GM12892 (cell line): ENCODE results near the gene ZCCHC13.
A peak's percentile ranks its signal among the peaks of the same experiment; 100 is the strongest.
"Not testable (repeated sequence)": the region's sequence is repeated elsewhere in the genome, so short reads cannot be mapped to it uniquely, and the experiment has no call there.

Source experiments
- DNase-seq: peaks from one replicate; pipeline ENCODE4 v3.0.0; 2011; ENCODE audit not compliant: insufficient read length
- FAIRE-seq: peaks from 2 replicates; lab custom pipeline; 2011; peaks lifted over from hg19 to GRCh38; lab: Jason Lieb, UNC
- POLR2A ChIP-seq: IDR thresholded peaks from 2 replicates; pipeline ENCODE4 v1.6.1; 2011; ENCODE audit warnings: low read depth, low read length, control low read depth
- POLR2AphosphoS5 ChIP-seq: IDR thresholded peaks from 2 replicates; pipeline ENCODE4 v1.6.1; 2011; ENCODE audit warnings: low read depth, low read length, control low read depth
- TAF1 ChIP-seq: IDR thresholded peaks from 2 replicates; pipeline ENCODE4 v1.6.1; 2011; ENCODE audit warnings: low read depth, mild to moderate bottlenecking, control low read depth, low read length, borderline replicate concordance

ZCCHC13 gene

GRCh38 chrX:74286950-74287740 is 16.8 kb upstream of the ZCCHC13 start:
- FAIRE-seq: no peak
- TF ChIP-seq TAF1 (no peak), POLR2A (no peak), POLR2AphosphoS5 (no peak)
- DNase-seq: no peak

GRCh38 chrX:74291577-74291963 is 12.4 kb upstream of the ZCCHC13 start:
- DNase-seq: no peak
- TF ChIP-seq POLR2AphosphoS5 (no peak), POLR2A (no peak), TAF1 (no peak)
- peak; percentile 67 for FAIRE-seq

- DNase-seq: peak; percentile 33
- FAIRE-seq: peak; percentile 84
- TF ChIP-seq POLR2AphosphoS5 (peak; percentile 52), TAF1 (peak; percentile 57; the same call in 1 of the 2 replicates), POLR2A (no peak; the same call in 1 of the 2 replicates)
Observed at GRCh38 chrX:74291964-74292807, 11.8 kb upstream of the ZCCHC13 start.

- DNase-seq (no peak), FAIRE-seq (no peak)
Observed at GRCh38 chrX:74292808-74293123, 11.2 kb upstream of the ZCCHC13 start.

GRCh38 chrX:74293343-74293946 is 10.5 kb upstream of the ZCCHC13 start:
- TF ChIP-seq POLR2AphosphoS5 (no peak), TAF1 (no peak), POLR2A (no peak)
- FAIRE-seq (peak; percentile 24), DNase-seq (peak; percentile 27)

More at GRCh38 chrX:74292808-74293123, 11.2 kb upstream of the ZCCHC13 start:
- no peak for TF ChIP-seq POLR2AphosphoS5
- no peak for TF ChIP-seq TAF1
- TF ChIP-seq POLR2A: no peak

GRCh38 chrX:74295101-74295500 is 8.9 kb upstream of the ZCCHC13 start:
- FAIRE-seq: no peak
- TF ChIP-seq POLR2A (no peak), TAF1 (no peak), POLR2AphosphoS5 (no peak)
- no peak for DNase-seq

- DNase-seq (no peak), FAIRE-seq (no peak)
- TF ChIP-seq POLR2AphosphoS5: no peak
- no peak for TF ChIP-seq TAF1
- no peak for TF ChIP-seq POLR2A
Observed at GRCh38 chrX:74297766-74298165, 6.2 kb upstream of the ZCCHC13 start.

GRCh38 chrX:74300869-74301268 is 3.1 kb upstream of the ZCCHC13 start:
- DNase-seq (no peak), FAIRE-seq (no peak)
- no peak for TF ChIP-seq POLR2A
- no peak for TF ChIP-seq POLR2AphosphoS5
- no peak for TF ChIP-seq TAF1

GRCh38 chrX:74318672-74319071 is 14.7 kb downstream of the ZCCHC13 start:
- FAIRE-seq (no peak), DNase-seq (no peak)
- TF ChIP-seq POLR2A: no peak
- no peak for TF ChIP-seq TAF1
- TF ChIP-seq POLR2AphosphoS5: no peak

- not testable (repeated sequence) for DNase-seq, FAIRE-seq
Observed at GRCh38 chrX:74319321-74319720, 15.3 kb downstream of the ZCCHC13 start.

- TF ChIP-seq POLR2AphosphoS5 (no peak), TAF1 (no peak)
Observed at GRCh38 chrX:74321191-74321590, 17.2 kb downstream of the ZCCHC13 start.

More at GRCh38 chrX:74321191-74321590, 17.2 kb downstream of the ZCCHC13 start:
- FAIRE-seq (no peak), DNase-seq (no peak)
